Measurements from ENCODE around the gene DEDD2.

DNA sequence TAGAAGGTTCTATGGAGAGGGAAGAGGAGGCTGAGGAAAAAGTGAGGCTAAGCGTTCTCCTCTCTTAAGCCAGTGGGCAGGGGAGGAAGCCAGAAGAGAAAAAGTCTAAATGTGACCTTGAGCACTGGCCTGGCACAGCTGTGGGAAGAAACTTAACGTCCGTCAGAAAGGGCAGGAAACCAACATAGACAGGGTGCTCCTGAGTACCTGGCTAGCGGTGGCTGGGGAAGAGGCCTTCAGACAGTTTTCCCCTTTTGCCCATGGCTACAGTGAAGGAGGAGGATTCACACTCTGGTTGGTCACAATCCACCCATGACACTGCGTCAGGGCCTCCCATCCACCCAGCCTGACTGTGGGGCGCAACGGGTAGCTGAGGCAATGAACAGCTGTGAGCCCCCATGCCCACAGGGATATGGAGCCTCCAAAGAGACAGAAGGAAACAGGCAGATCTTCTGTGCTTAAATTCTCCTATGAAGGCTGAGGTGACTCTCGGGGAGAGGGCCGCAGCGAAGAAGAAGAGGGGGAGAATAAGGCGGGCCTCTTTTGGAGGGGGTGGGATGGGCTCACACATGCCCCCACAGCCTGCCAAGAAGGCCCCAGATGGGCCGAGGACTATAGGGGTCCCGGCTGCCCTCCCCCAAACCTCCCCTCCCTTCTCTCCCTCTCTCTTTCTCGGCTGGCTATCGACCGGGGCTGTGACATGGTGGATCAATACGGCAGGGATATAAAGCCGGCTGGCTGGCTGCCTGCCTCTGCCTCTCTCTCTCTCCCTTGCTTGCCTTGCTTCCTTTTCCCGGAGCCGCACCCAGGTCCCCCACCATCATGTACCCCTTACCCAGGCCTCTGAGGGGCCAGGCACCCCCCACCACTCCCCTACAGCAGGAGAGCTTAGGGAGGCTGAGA lies 65.4 kb downstream of the DEDD2 start:
- TF ChIP-seq, protein P1, sequence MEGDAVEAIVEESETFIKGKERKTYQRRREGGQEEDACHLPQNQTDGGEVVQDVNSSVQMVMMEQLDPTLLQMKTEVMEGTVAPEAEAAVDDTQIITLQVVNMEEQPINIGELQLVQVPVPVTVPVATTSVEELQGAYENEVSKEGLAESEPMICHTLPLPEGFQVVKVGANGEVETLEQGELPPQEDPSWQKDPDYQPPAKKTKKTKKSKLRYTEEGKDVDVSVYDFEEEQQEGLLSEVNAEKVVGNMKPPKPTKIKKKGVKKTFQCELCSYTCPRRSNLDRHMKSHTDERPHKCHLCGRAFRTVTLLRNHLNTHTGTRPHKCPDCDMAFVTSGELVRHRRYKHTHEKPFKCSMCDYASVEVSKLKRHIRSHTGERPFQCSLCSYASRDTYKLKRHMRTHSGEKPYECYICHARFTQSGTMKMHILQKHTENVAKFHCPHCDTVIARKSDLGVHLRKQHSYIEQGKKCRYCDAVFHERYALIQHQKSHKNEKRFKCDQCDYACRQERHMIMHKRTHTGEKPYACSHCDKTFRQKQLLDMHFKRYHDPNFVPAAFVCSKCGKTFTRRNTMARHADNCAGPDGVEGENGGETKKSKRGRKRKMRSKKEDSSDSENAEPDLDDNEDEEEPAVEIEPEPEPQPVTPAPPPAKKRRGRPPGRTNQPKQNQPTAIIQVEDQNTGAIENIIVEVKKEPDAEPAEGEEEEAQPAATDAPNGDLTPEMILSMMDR (IDR thresholded peaks at IDR 0.05), result no peak
- TF ChIP-seq EP300 (IDR thresholded peaks at IDR 0.05), result no peak
